SK-N-SH (cell line): ENCODE results near the gene GOLGA8B. TPM values are rescaled to one million over a fixed set of nuclear protein-coding genes. Genes with fewer than 3 reads are reported as not detected.

ENCODE experiments used
- CTCF ChIA-PET: fragments of 300-600, 350-600 bp; formaldehyde crosslinking; extraction: SDS; loops from one replicate; lab custom pipeline; 2021; lab: Yijun Ruan, JAX
- POLR2A ChIA-PET: fragments of 350-600 bp; sonication (Branson Sonifier 250); formaldehyde crosslinking; extraction: SDS; loops from one replicate; lab custom pipeline; 2020; ENCODE audit warnings: antibody characterized with exemption, inconsistent platforms; lab: Yijun Ruan, JAX
- DNase-seq: peaks from one replicate; pipeline ENCODE4 v3.0.0; 2012
- H2AFZ ChIP-seq: fragments of 200-600 bp; sonication (generic); 2 replicates; pipeline ENCODE4 v1.8.1; 2016; ENCODE audit warnings: antibody characterized with exemption, mild to moderate bottlenecking, low read depth
- H3F3A ChIP-seq: fragments of 200-600 bp; sonication (generic); replicated peaks from 2 replicates; pipeline ENCODE3; 2016; ENCODE audit warnings: antibody characterized with exemption, mild to moderate bottlenecking; ENCODE audit not compliant: insufficient read depth
- H3K27ac ChIP-seq, 2 experiments: fragments of 200-500 bp in 1 of 2; fragments of 200-600 bp in 1 of 2; sonication (Bioruptor generic) in 1 of 2; sonication (generic), shearing (Covaris generic) in 1 of 2; 2 replicates each; pipeline versions ENCODE4 v1.5.1 to v1.6.1; 2014 to 2016; ENCODE audit warnings: low read depth in 2 of 2, inconsistent platforms in 1 of 2, low read length in 1 of 2, mild to moderate bottlenecking in 1 of 2, mixed read lengths in 1 of 2
- H3K27me3 ChIP-seq: fragments of 200-600 bp; sonication (generic), shearing (Covaris generic); 2 replicates; pipeline ENCODE4 v1.6.1; 2016; ENCODE audit warnings: mixed run types; ENCODE audit not compliant: insufficient read depth
- H3K36me3 ChIP-seq, 2 experiments: fragments of 200-500 bp in 1 of 2; fragments of 200-600 bp in 1 of 2; sonication (Bioruptor generic) in 1 of 2; sonication (generic) in 1 of 2; replicated peaks in 1 of 2; 2 replicates each; pipeline versions ENCODE3 to v1.5.1; 2014 to 2016; ENCODE audit warnings: low read length in 1 of 2, mild to moderate bottlenecking in 1 of 2; ENCODE audit not compliant: insufficient read depth in 2 of 2, control insufficient read depth in 1 of 2
- H3K4me1 ChIP-seq, 2 experiments: fragments of 200-500 bp in 1 of 2; fragments of 200-600 bp in 1 of 2; sonication (Bioruptor generic) in 1 of 2; sonication (generic), shearing (Covaris generic) in 1 of 2; 2 replicates each; pipeline versions ENCODE4 v1.5.1 to v1.6.1; 2014 to 2016; ENCODE audit warnings: low read depth in 1 of 2, low read length in 1 of 2, mixed run types in 1 of 2; ENCODE audit not compliant: insufficient read depth in 2 of 2, control insufficient read depth in 1 of 2
- H3K4me2 ChIP-seq: fragments of 200-600 bp; sonication (generic), shearing (Covaris generic); 2 replicates; pipeline ENCODE4 v1.6.1; 2017; ENCODE audit warnings: mixed run types
- H3K4me3 ChIP-seq, 2 experiments: fragments of 200-500 bp in 1 of 2; fragments of 200-600 bp in 1 of 2; sonication (Bioruptor generic) in 1 of 2; sonication (generic), shearing (Covaris generic) in 1 of 2; 2 replicates each; pipeline versions ENCODE4 v1.5.1 to v1.8.1; 2014 to 2016; ENCODE audit warnings: low read depth in 2 of 2, inconsistent platforms in 1 of 2, low read length in 1 of 2, mild to moderate bottlenecking in 1 of 2, mixed read lengths in 1 of 2, moderate library complexity in 1 of 2
- H3K79me2 ChIP-seq: fragments of 200-600 bp; sonication (generic); 2 replicates; pipeline ENCODE4 v1.8.1; 2017; ENCODE audit warnings: mild to moderate bottlenecking; ENCODE audit not compliant: insufficient read depth
- H3K9ac ChIP-seq: fragments of 200-600 bp; sonication (generic); 2 replicates; pipeline ENCODE4 v1.6.1; 2017; ENCODE audit warnings: mixed run types
- H3K9me2 ChIP-seq: fragments of 200-600 bp; sonication (generic); 2 replicates; pipeline ENCODE4 v1.6.1; 2017; ENCODE audit warnings: mixed run types
- H3K9me3 ChIP-seq: fragments of 200-600 bp; sonication (generic); 2 replicates; pipeline ENCODE4 v1.6.1; 2017; ENCODE audit warnings: mixed run types, mild to moderate bottlenecking, moderate library complexity
- H4K20me1 ChIP-seq: fragments of 200-600 bp; sonication (generic); 2 replicates; pipeline ENCODE4 v1.6.1; 2017; ENCODE audit warnings: mild to moderate bottlenecking, mixed run types; ENCODE audit not compliant: insufficient read depth
- CHD2 ChIP-seq: fragments of 150-350 bp; IDR thresholded peaks from 2 replicates; pipeline ENCODE4 v1.6.1; 2018; ENCODE audit warnings: low read length; ENCODE audit not compliant: partially characterized antibody
- CTCF ChIP-seq: fragments of 200-600 bp; sonication (generic); IDR thresholded peaks from 2 replicates; pipeline ENCODE4 v1.6.1; 2017; ENCODE audit warnings: antibody characterized with exemption, mild to moderate bottlenecking, moderate library complexity
- MAX ChIP-seq: IDR thresholded peaks from 2 replicates; pipeline ENCODE4 v1.4.0; 2012; ENCODE audit warnings: low read depth
- MXI1 ChIP-seq: IDR thresholded peaks from 2 replicates; pipeline ENCODE4 v1.6.1; 2012; ENCODE audit warnings: mild to moderate bottlenecking, low read depth, low read length, improper control_type of control experiment
- NFIC ChIP-seq: IDR thresholded peaks from 2 replicates; pipeline ENCODE4 v1.4.0; 2012; ENCODE audit warnings: borderline replicate concordance
- RAD21 ChIP-seq: IDR thresholded peaks from 2 replicates; pipeline ENCODE4 v1.6.1; 2012; ENCODE audit warnings: mild to moderate bottlenecking, low read length
- RCOR1 ChIP-seq: fragments of 150-350 bp; IDR thresholded peaks from 2 replicates; pipeline ENCODE4 v1.6.1; 2017; ENCODE audit warnings: antibody characterized with exemption, low read length
- SMC3 ChIP-seq: IDR thresholded peaks from 2 replicates; pipeline ENCODE4 v1.6.1; 2012; ENCODE audit warnings: low read depth, low read length, improper control_type of control experiment
- TAF1 ChIP-seq: IDR thresholded peaks from 2 replicates; pipeline ENCODE4 v1.6.1; 2012; ENCODE audit warnings: low read depth, mild to moderate bottlenecking, low read length, moderate library complexity, borderline replicate concordance
- USF2 ChIP-seq: fragments of 150-350 bp; IDR thresholded peaks from 2 replicates; pipeline ENCODE4 v1.6.1; 2017; ENCODE audit warnings: antibody characterized with exemption, low read length, low read depth, borderline replicate concordance
- YY1 ChIP-seq: IDR thresholded peaks from 2 replicates; pipeline ENCODE4 v1.4.0; 2012; ENCODE audit warnings: low read depth, mild to moderate bottlenecking
- WGBS: methylation state at CpG from one replicate; pipeline ENCODE4 v1.1.6; 2017; ENCODE audit warnings: low lambda C conversion rate; 5-methylcytosine and 5-hydroxymethylcytosine counted together
- polyA plus RNA-seq, 3 experiments: library from polyadenylated mRNA; depleted of rRNA; stranded (reverse); fragments of >200 nt; gene quantifications; 2 replicates each; pipeline ENCODE4 v1.2.3, GENCODE V29; 2012
- TF ChIP-seq, protein P1 (sequence below): fragments of 150-350 bp; IDR thresholded peaks from 2 replicates; pipeline ENCODE4 v1.6.1; 2016; ENCODE audit warnings: mild to moderate bottlenecking, low read depth, low read length
- TF ChIP-seq, protein P2 (sequence below): IDR thresholded peaks from 2 replicates; pipeline ENCODE4; 2012
- TF ChIP-seq, protein P3 (sequence below): IDR thresholded peaks from 2 replicates; pipeline ENCODE4 v1.4.0; 2012; ENCODE audit warnings: low read depth, borderline replicate concordance

GOLGA8B gene
- polyA plus RNA-seq, 1 of the 3 experiments (the other 2 are of a cell fraction), result 96.6 TPM

DNA sequence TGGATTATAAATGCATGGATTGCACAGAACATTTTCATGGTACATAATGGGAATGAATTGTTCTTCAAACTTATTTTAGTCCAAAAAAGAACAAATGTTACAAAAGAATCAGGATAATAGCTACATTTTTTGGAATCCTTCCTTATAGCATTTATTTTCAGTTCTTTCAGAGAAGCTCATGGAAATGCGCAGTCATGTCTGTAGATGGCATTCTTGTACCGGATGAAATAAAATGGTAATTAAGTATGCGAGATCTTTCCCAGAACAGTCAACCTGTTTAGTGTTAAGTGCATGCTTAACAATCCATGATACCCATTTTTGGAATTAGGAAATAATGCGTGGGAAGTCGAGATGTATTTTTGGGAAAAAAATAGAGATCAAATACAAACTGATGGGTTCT lies 38.2 kb upstream of the GOLGA8B start:
- no peak overlapping the region for H2AFZ ChIP-seq
- no peak overlapping the region for H3K4me3 ChIP-seq
- H3K79me2 ChIP-seq, result no peaks in the 10 kb centered on the region
- H3K9me3 ChIP-seq, result no peaks in the 10 kb centered on the region
- H3K36me3 ChIP-seq, result no peaks in the 10 kb centered on the region
- TF ChIP-seq, protein P1, sequence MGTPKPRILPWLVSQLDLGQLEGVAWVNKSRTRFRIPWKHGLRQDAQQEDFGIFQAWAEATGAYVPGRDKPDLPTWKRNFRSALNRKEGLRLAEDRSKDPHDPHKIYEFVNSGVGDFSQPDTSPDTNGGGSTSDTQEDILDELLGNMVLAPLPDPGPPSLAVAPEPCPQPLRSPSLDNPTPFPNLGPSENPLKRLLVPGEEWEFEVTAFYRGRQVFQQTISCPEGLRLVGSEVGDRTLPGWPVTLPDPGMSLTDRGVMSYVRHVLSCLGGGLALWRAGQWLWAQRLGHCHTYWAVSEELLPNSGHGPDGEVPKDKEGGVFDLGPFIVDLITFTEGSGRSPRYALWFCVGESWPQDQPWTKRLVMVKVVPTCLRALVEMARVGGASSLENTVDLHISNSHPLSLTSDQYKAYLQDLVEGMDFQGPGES, result no peak
- TF ChIP-seq CHD2, result no peak
- TF ChIP-seq YY1, result no peak
- peak; percentile 58; the same call in 1 of the 2 replicates for TF ChIP-seq SMC3
- TF ChIP-seq TAF1, result no peak
- no peak for TF ChIP-seq USF2
- peak; percentile 75 for TF ChIP-seq CTCF
- TF ChIP-seq, protein P2, sequence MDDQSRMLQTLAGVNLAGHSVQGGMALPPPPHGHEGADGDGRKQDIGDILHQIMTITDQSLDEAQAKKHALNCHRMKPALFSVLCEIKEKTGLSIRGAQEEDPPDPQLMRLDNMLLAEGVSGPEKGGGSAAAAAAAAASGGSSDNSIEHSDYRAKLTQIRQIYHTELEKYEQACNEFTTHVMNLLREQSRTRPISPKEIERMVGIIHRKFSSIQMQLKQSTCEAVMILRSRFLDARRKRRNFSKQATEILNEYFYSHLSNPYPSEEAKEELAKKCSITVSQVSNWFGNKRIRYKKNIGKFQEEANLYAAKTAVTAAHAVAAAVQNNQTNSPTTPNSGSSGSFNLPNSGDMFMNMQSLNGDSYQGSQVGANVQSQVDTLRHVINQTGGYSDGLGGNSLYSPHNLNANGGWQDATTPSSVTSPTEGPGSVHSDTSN, result no peak
- peak; percentile 88 for TF ChIP-seq RAD21
- TF ChIP-seq, all 33 proteins: peak for 3
- Histone ChIP-seq H3K9ac (no peak overlapping the region), H3K4me2 (no peak overlapping the region), H3K27ac (no peak overlapping the region), H3K9me2 (no peaks in the 10 kb centered on the region), H3K27me3 (no peaks in the 10 kb centered on the region), H4K20me1 (no peaks in the 10 kb centered on the region), H3F3A (no peaks in the 10 kb centered on the region), H3K4me1 (peaks cover 0 to 3% of the 10 kb centered on the region in 2 experiments; a peak in 3 of 4 replicates)
- ChIA-PET CTCF (interaction anchor here (0.6 to 6.5 kb wide), 23 partner anchors 11 to 348 kb away, joined by 3 to 35 read pairs (median 4); partner anchors contain the start of gene AQR), POLR2A (no interaction called here)
- 7% methylated on average over 5 of the region's 5 CpGs for WGBS
- DNase-seq, result peak; percentile 14

DNA sequence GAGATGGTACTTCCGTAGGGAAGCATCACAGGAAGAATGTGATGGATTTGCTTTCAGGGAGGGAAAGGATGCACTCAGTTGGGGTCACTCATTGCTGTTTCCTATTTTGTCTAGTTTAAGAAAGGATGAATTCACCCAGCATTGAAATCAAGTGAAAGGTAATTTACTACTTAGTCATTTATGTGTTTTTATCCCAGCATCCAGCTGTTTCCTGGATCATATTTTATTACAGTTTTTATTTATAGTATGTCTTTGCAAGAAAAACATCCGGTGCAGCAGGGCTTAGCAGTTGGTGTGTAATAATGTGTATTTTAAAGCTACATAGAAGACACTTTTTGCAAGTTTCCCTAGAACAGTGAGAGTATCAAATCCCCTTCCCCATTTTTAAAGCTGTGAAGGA lies 37.4 kb upstream of the GOLGA8B start:
- Histone ChIP-seq H3K9me3 (no peaks in the 10 kb centered on the region), H3K79me2 (no peaks in the 10 kb centered on the region), H3K4me3 (no peak overlapping the region), H3K36me3 (no peaks in the 10 kb centered on the region), H4K20me1 (no peaks in the 10 kb centered on the region), H3K9me2 (no peaks in the 10 kb centered on the region), H3F3A (no peaks in the 10 kb centered on the region), H2AFZ (no peak overlapping the region), H3K27ac (no peak overlapping the region), H3K4me1 (peaks cover 0 to 5% of the 10 kb centered on the region in 2 experiments; a peak in 3 of 4 replicates), H3K9ac (no peak overlapping the region), H3K27me3 (no peaks in the 10 kb centered on the region), H3K4me2 (no peak overlapping the region)
- ChIA-PET CTCF (interaction anchor here (0.8 to 6.5 kb wide), 14 partner anchors 11 to 348 kb away, joined by 3 to 35 read pairs (median 6); partner anchors contain the start of gene AQR), POLR2A (no interaction called here)
- DNase-seq, result no peak
- WGBS, result 66% methylated on average over 2 of the region's 2 CpGs
- TF ChIP-seq, protein P3, sequence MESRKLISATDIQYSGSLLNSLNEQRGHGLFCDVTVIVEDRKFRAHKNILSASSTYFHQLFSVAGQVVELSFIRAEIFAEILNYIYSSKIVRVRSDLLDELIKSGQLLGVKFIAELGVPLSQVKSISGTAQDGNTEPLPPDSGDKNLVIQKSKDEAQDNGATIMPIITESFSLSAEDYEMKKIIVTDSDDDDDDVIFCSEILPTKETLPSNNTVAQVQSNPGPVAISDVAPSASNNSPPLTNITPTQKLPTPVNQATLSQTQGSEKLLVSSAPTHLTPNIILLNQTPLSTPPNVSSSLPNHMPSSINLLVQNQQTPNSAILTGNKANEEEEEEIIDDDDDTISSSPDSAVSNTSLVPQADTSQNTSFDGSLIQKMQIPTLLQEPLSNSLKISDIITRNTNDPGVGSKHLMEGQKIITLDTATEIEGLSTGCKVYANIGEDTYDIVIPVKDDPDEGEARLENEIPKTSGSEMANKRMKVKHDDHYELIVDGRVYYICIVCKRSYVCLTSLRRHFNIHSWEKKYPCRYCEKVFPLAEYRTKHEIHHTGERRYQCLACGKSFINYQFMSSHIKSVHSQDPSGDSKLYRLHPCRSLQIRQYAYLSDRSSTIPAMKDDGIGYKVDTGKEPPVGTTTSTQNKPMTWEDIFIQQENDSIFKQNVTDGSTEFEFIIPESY, result no peak
- TF ChIP-seq NFIC (no peak), MAX (no peak), USF2 (no peak), RCOR1 (no peak), MXI1 (no peak)
